GM21447 (cell line): ENCODE results near the gene ATP2C2.

Experiments used
- ATAC-seq: cut with Tn5 transposase; IDR thresholded peaks from one replicate; pipeline ENCODE4 v1.9.1; 2021; ENCODE audit not compliant: unreplicated experiment

ATP2C2 gene

GRCh38 chr16:84362471-84362941 is 5.8 kb upstream of the ATP2C2 start:
- ATAC-seq = no peak

- no peak for ATAC-seq
Observed at GRCh38 chr16:84366208-84366607, 2.1 kb upstream of the ATP2C2 start.

- ATAC-seq = no peak
Observed at GRCh38 chr16:84367297-84367680, 1.0 kb upstream of the ATP2C2 start.

- no peak for ATAC-seq
Observed at GRCh38 chr16:84367750-84368307, 509 bp upstream of the ATP2C2 start.

- no peak for ATAC-seq
Observed at GRCh38 chr16:84369105-84369504, 767 bp downstream of the ATP2C2 start.

- no peak for ATAC-seq
Observed at GRCh38 chr16:84369938-84370627, 1.7 kb downstream of the ATP2C2 start.

- ATAC-seq = no peak
Observed at GRCh38 chr16:84370723-84371552, 2.6 kb downstream of the ATP2C2 start.

GRCh38 chr16:84371553-84371865 is 3.2 kb downstream of the ATP2C2 start:
- ATAC-seq = no peak

- no peak for ATAC-seq
Observed at GRCh38 chr16:84373907-84374489, 5.7 kb downstream of the ATP2C2 start.

GRCh38 chr16:84378099-84378498 is 9.8 kb downstream of the ATP2C2 start:
- no peak for ATAC-seq

GRCh38 chr16:84378567-84378966 is 10.2 kb downstream of the ATP2C2 start:
- ATAC-seq = no peak

- no peak for ATAC-seq
Observed at GRCh38 chr16:84379008-84379708, 10.8 kb downstream of the ATP2C2 start.

GRCh38 chr16:84379709-84380362 is 11.5 kb downstream of the ATP2C2 start:
- no peak for ATAC-seq

- no peak for ATAC-seq
Observed at GRCh38 chr16:84380405-84380804, 12.1 kb downstream of the ATP2C2 start.

- ATAC-seq = no peak
Observed at GRCh38 chr16:84382396-84382795, 14.1 kb downstream of the ATP2C2 start.

GRCh38 chr16:84383106-84383505 is 14.8 kb downstream of the ATP2C2 start:
- no peak for ATAC-seq

- no peak for ATAC-seq
Observed at GRCh38 chr16:84386047-84386446, 17.7 kb downstream of the ATP2C2 start.

GRCh38 chr16:84387021-84387420 is 18.7 kb downstream of the ATP2C2 start:
- ATAC-seq = no peak

- ATAC-seq = no peak
Observed at GRCh38 chr16:84390131-84390785, 21.9 kb downstream of the ATP2C2 start.
